CD14-positive monocyte (primary cell): Measurements from ENCODE around the gene GAK. TPM values are rescaled to one million over a fixed set of nuclear protein-coding genes. Genes with fewer than 3 reads are reported as not detected.
A peak's percentile ranks its signal among the peaks of the same experiment; 100 is the strongest.

ENCODE experiments used
- DNase-seq, 3 donors: peaks; one replicate each; pipeline ENCODE4 v3.0.0-alpha.2; 2011 to 2022
- H2AFZ ChIP-seq: 2 replicates; pipeline ENCODE4 v1.6.0; 2012; ENCODE audit warnings: mild to moderate bottlenecking, low read depth, low read length, inconsistent platforms; ENCODE audit not compliant: insufficient read depth, poor library complexity, severe bottlenecking
- H3K27ac ChIP-seq, 2 donors: 1 replicate in 1 of 2; 2 replicates in 1 of 2; pipeline ENCODE4 v1.5.1; 2012 to 2013; ENCODE audit warnings: low read length in 2 of 2, control low read depth in 1 of 2, inconsistent platforms in 1 of 2, low read depth in 1 of 2, mild to moderate bottlenecking in 1 of 2
- H3K27me3 ChIP-seq, 2 donors: one replicate each; pipeline versions ENCODE4 v1.6.0 to v1.6.1; 2011 to 2013; ENCODE audit warnings: low read length in 2 of 2; ENCODE audit not compliant: control insufficient read depth in 2 of 2, insufficient read depth in 2 of 2
- H3K36me3 ChIP-seq, 2 donors: replicated peaks in 1 of 2; 1 replicate in 1 of 2; 2 replicates in 1 of 2; pipeline versions ENCODE4 v1.5.1 to v1.6.1; 2012 to 2013; ENCODE audit warnings: low read length in 2 of 2, control low read depth in 1 of 2, inconsistent platforms in 1 of 2, mild to moderate bottlenecking in 1 of 2; ENCODE audit not compliant: insufficient read depth in 2 of 2, control insufficient read depth in 1 of 2
- H3K4me1 ChIP-seq, 2 donors: 1 replicate in 1 of 2; 2 replicates in 1 of 2; pipeline versions ENCODE4 v1.5.1 to v1.6.1; 2012 to 2013; ENCODE audit warnings: low read length in 2 of 2, control low read depth in 1 of 2, inconsistent platforms in 1 of 2, mild to moderate bottlenecking in 1 of 2, moderate library complexity in 1 of 2; ENCODE audit not compliant: insufficient read depth in 2 of 2, control insufficient read depth in 1 of 2
- H3K4me2 ChIP-seq: replicated peaks from 2 replicates; pipeline ENCODE3; 2012; ENCODE audit warnings: low read length, moderate library complexity, mild to moderate bottlenecking; ENCODE audit not compliant: poor library complexity, severe bottlenecking; ENCODE audit errors: extremely low read depth
- H3K4me3 ChIP-seq, 3 experiments: fragments of 200-600 bp in 1 of 3; sonication (generic) in 1 of 3; replicated peaks in 1 of 3; 1 replicate in 2 of 3; 2 replicates in 1 of 3; pipeline ENCODE4 v1.5.1; 2011 to 2013; ENCODE audit warnings: low read length in 3 of 3, mild to moderate bottlenecking in 3 of 3, control low read depth in 2 of 3, low read depth in 2 of 3, inconsistent platforms in 1 of 3, moderate library complexity in 1 of 3
- H3K79me2 ChIP-seq: 2 replicates; pipeline ENCODE4 v1.6.0; 2012; ENCODE audit warnings: mild to moderate bottlenecking, control low read depth, inconsistent platforms, low read length, moderate library complexity; ENCODE audit not compliant: insufficient read depth
- H3K9ac ChIP-seq: 2 replicates; pipeline ENCODE4 v1.6.0; 2017; ENCODE audit warnings: low read length, mild to moderate bottlenecking; ENCODE audit not compliant: insufficient read depth, poor library complexity, severe bottlenecking
- H3K9me3 ChIP-seq, 2 donors: replicated peaks in 1 of 2; 1 replicate in 1 of 2; 2 replicates in 1 of 2; pipeline versions ENCODE4 v1.5.1 to v1.6.1; 2012 to 2013; ENCODE audit warnings: low read length in 2 of 2, control low read depth in 1 of 2; ENCODE audit not compliant: control insufficient read depth in 1 of 2, insufficient read depth in 1 of 2
- H4K20me1 ChIP-seq: 2 replicates; pipeline ENCODE4 v1.6.0; 2012; ENCODE audit warnings: mild to moderate bottlenecking, low read length, control low read depth, moderate library complexity; ENCODE audit not compliant: insufficient read depth
- H3K27ac Mint-ChIP-seq, 7 donors: one replicate each; pipeline ENCODE4 v1.8.0; 2020; ENCODE audit warnings: mild to moderate bottlenecking in 7 of 7, mixed read lengths in 7 of 7, moderate library complexity in 6 of 7, inconsistent platforms in 2 of 7
- H3K27me3 Mint-ChIP-seq, 3 donors: one replicate each; pipeline ENCODE4 v1.8.0; 2021 to 2022; ENCODE audit warnings: low read depth in 3 of 3, mild to moderate bottlenecking in 3 of 3, mixed read lengths in 3 of 3, moderate library complexity in 3 of 3, inconsistent platforms in 1 of 3
- H3K36me3 Mint-ChIP-seq, 2 donors: one replicate each; pipeline ENCODE4 v1.8.0; 2020; ENCODE audit warnings: mixed read lengths in 2 of 2, inconsistent platforms in 1 of 2, mild to moderate bottlenecking in 1 of 2
- H3K4me1 Mint-ChIP-seq: one replicate; pipeline ENCODE4 v1.8.0; 2020; ENCODE audit warnings: mild to moderate bottlenecking, mixed read lengths
- H3K4me3 Mint-ChIP-seq, 2 donors: one replicate each; pipeline ENCODE4 v1.8.0; 2020; ENCODE audit warnings: mild to moderate bottlenecking in 2 of 2, mixed read lengths in 2 of 2, moderate library complexity in 1 of 2
- H3K9me3 Mint-ChIP-seq, 7 donors: one replicate each; pipeline ENCODE4 v1.8.0; 2020 to 2022; ENCODE audit warnings: mixed read lengths in 7 of 7, mild to moderate bottlenecking in 6 of 7, moderate library complexity in 6 of 7, inconsistent platforms in 2 of 7
- CTCF ChIP-seq: fragments of 200-600 bp; IDR thresholded peaks from one replicate; pipeline ENCODE4 v1.8.0; 2022; ENCODE audit warnings: antibody characterized with exemption, mild to moderate bottlenecking
- WGBS: methylation state at CpG from one replicate; pipeline ENCODE4 v1.1.5; 2013; ENCODE audit warnings: missing lambda C conversion rate; ENCODE audit not compliant: insufficient coverage; 5-methylcytosine and 5-hydroxymethylcytosine counted together
- intact Hi-C, 2 donors: fragments of 100-400 bp; cut with micrococcal nuclease; formaldehyde crosslinking; loops; one replicate each; pipeline versions ENCODE4 v1.15.0 to v1.15.1; 2023
- polyA plus RNA-seq, 3 donors: library from polyadenylated mRNA; depleted of rRNA in 1 of 3; unstranded in 2 of 3; stranded (reverse) in 1 of 3; fragments of 300-500 nt in 2 of 3; fragments of >200 nt in 1 of 3; fragmentation: Illumina TruSeq in 2 of 3; gene quantifications; 1 replicate in 2 of 3; 2 replicates in 1 of 3; pipeline ENCODE4 v1.2.3, GENCODE V29; 2012 to 2021

GAK gene
- polyA plus RNA-seq, 3 donors = 40.3 to 88.7 (median 54.9) TPM

- DNase-seq = no peak
- Mint-ChIP-seq H3K9me3 (peaks cover 4 to 17% (median 13%) of the 10 kb centered on the region in 7 donors), H3K4me3 (no peak overlapping the region), H3K36me3 (no peaks in the 10 kb centered on the region), H3K27ac (no peak overlapping the region), H3K27me3 (peaks cover 29 to 54% (median 38%) of the 10 kb centered on the region in 3 donors), H3K4me1 (peaks cover 7% of the 10 kb centered on the region)
- Histone ChIP-seq H3K79me2 (no peaks in the 10 kb centered on the region), H3K4me1 (peaks cover 6 to 11% of the 10 kb centered on the region in 2 donors), H3K36me3 (no peaks in the 10 kb centered on the region), H3K27me3 (peaks cover 10 to 37% of the 10 kb centered on the region in 2 donors), H3K27ac (no peak overlapping the region), H2AFZ (no peak overlapping the region), H4K20me1 (no peaks in the 10 kb centered on the region), H3K9me3 (peaks cover 5 to 20% of the 10 kb centered on the region in 2 donors), H3K4me2 (no peak overlapping the region), H3K4me3 (no peak overlapping the region), H3K9ac (no peak overlapping the region)
- intact Hi-C loops = no loop called here
- no peak for TF ChIP-seq CTCF
- WGBS = 88% methylated on average over 18 of the region's 23 CpGs
These were observed 101.3 kb downstream of the GAK start for GRCh38 chr4:830601-831482.

GRCh38 chr4:829761-830600, 102.1 kb downstream of the GAK start:
- H3K9ac ChIP-seq = no peak overlapping the region
- TF ChIP-seq CTCF = no peak
- Mint-ChIP-seq H3K9me3 (peaks cover 3 to 19% (median 11%) of the 10 kb centered on the region in 7 donors), H3K4me1 (peaks cover 7% of the 10 kb centered on the region), H3K27me3 (peaks cover 30 to 63% (median 47%) of the 10 kb centered on the region in 3 donors), H3K27ac (peak overlapping the region in 1 of 7 donors; percentile 43), H3K36me3 (no peaks in the 10 kb centered on the region), H3K4me3 (no peak overlapping the region)
- WGBS = 80% methylated on average over 21 of the region's 26 CpGs
- no peaks in the 10 kb centered on the region for H3K79me2 ChIP-seq
- peaks cover 5 to 14% of the 10 kb centered on the region in 2 donors for H3K9me3 ChIP-seq
- no peak overlapping the region for H3K27ac ChIP-seq
- intact Hi-C loops = no loop called here
- H3K4me2 ChIP-seq = no peak overlapping the region
- no peak overlapping the region for H3K4me3 ChIP-seq
- peaks cover 6 to 11% of the 10 kb centered on the region in 2 donors for H3K4me1 ChIP-seq
- no peak for DNase-seq
- no peak overlapping the region for H2AFZ ChIP-seq
- H3K36me3 ChIP-seq = no peaks in the 10 kb centered on the region
- no peaks in the 10 kb centered on the region for H4K20me1 ChIP-seq
- H3K27me3 ChIP-seq = peaks cover 13 to 40% of the 10 kb centered on the region in 2 donors
